ENCODE data around the gene PIGS.

GRCh38 chr17:28572259-28573039, 1.1 kb upstream of the PIGS start:
- TF ChIP-seq, protein P1, sequence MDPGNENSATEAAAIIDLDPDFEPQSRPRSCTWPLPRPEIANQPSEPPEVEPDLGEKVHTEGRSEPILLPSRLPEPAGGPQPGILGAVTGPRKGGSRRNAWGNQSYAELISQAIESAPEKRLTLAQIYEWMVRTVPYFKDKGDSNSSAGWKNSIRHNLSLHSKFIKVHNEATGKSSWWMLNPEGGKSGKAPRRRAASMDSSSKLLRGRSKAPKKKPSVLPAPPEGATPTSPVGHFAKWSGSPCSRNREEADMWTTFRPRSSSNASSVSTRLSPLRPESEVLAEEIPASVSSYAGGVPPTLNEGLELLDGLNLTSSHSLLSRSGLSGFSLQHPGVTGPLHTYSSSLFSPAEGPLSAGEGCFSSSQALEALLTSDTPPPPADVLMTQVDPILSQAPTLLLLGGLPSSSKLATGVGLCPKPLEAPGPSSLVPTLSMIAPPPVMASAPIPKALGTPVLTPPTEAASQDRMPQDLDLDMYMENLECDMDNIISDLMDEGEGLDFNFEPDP (CRISPR knock-in tag; IDR thresholded peaks at IDR 0.05), result no peak
- TF ChIP-seq, protein P2, sequence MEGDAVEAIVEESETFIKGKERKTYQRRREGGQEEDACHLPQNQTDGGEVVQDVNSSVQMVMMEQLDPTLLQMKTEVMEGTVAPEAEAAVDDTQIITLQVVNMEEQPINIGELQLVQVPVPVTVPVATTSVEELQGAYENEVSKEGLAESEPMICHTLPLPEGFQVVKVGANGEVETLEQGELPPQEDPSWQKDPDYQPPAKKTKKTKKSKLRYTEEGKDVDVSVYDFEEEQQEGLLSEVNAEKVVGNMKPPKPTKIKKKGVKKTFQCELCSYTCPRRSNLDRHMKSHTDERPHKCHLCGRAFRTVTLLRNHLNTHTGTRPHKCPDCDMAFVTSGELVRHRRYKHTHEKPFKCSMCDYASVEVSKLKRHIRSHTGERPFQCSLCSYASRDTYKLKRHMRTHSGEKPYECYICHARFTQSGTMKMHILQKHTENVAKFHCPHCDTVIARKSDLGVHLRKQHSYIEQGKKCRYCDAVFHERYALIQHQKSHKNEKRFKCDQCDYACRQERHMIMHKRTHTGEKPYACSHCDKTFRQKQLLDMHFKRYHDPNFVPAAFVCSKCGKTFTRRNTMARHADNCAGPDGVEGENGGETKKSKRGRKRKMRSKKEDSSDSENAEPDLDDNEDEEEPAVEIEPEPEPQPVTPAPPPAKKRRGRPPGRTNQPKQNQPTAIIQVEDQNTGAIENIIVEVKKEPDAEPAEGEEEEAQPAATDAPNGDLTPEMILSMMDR (IDR thresholded peaks at IDR 0.05 in 2 of 3, conservative IDR thresholded peaks at IDR 0.05 in 1 of 3; ENCODE audit: insufficient read depth in 2 of 3, low read depth in 1 of 3, low read length in 3 of 3), result no peak
